ENCODE measurements around the gene ADRB2. TPM values are rescaled to one million over a fixed set of nuclear protein-coding genes. Genes with fewer than 3 reads are reported as not detected.
"Not testable (repeated sequence)": the region's sequence is repeated elsewhere in the genome, so short reads cannot be mapped to it uniquely, and the experiment has no call there.

ADRB2 gene
- total RNA-seq, 4 donors from 2014 or later: 68.8 to 109 (median 86.4) TPM

DNA sequence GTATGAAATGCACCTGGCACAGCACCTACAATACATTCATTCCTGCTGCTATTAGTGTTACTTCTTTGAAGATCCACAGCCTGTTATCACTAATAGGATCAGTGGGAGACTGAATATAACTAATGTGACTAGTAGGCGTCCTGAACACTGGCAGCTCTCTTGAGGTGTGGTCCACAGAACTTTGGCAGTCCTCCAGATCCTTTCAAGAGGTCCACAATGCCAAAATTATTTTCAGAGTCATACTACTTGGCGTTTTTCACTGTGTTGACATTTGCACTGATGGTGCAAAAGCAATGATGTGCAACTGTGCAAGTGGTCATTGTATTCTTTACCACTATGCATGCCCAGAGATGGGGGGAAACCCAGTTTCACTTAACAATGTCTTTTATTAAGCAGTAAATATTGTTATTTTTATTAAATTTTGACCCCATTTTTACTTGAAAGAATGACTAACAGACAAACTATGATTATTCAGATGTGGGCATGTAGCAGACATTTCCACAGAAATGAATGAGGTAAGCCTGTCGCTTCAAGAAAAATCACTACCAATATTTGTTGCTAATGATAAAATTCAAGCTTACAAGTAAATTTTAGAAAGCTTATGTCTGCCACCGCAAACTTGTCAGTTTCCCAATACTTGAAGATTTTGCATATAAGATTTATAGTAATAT is 48.9 kb downstream of the ADRB2 start:
- H3K27ac ChIP-seq: no peak overlapping the region
- H3K36me3 ChIP-seq: no peaks in the 10 kb centered on the region
- TF ChIP-seq POLR2A (IDR thresholded peaks at IDR 0.05) (no peak), CTCF (IDR thresholded peaks at IDR 0.05) (no peak)
- H3K4me3 ChIP-seq: no peak overlapping the region
- no peaks in the 10 kb centered on the region for H3K27me3 ChIP-seq
- no peak for DNase-seq (ENCODE audit: low spot score in 2 of 2)
- H3K4me1 ChIP-seq: peaks cover 14% of the 10 kb centered on the region
- 43% methylated on average over 4 of the region's 4 CpGs for WGBS
- H3K9me3 ChIP-seq: no peaks in the 10 kb centered on the region

DNA sequence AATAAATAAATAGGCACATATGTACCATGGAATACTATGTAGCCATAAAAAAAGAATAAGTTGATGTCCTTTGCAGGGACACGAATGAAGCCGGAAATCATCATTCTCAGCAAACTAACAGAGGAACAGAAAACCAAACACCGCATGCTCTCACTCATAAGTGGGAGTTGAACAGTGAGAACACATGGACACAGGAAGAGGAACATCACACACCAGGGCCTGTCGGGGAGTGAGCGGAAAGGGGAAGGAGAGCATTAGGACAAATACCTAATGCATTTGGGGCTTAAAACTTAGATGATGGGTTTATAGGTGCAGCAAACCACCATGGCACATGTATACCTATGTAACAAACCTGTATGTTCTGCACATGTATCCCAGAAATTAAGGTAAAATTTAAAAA is 51.0 kb downstream of the ADRB2 start:
- not testable (repeated sequence) for H3K9me3 ChIP-seq; DNase-seq (ENCODE audit: low spot score in 2 of 2); H3K27ac ChIP-seq; H3K4me3 ChIP-seq; H3K27me3 ChIP-seq; H3K36me3 ChIP-seq
- H3K4me1 ChIP-seq: peaks cover 14% of the 10 kb centered on the region
- 95% methylated on average over 5 of the region's 5 CpGs for WGBS

Other genes starting within 250 kb of the ADRB2 start
- gene HTR4, start 172.1 kb upstream of the ADRB2 start, total RNA-seq: 1 to 10 TPM in 1 of 4 donors, under 1 TPM in 1, not detected in 2; 0.34 to 1.6 TPM
- gene SH3TC2, start 236.5 kb downstream of the ADRB2 start, total RNA-seq: 1 to 10 TPM; 1.9 to 8.2 (median 5.2) TPM